ENCODE measurements around the gene TCF23. TPM values are rescaled to one million over a fixed set of nuclear protein-coding genes. Genes with fewer than 3 reads are reported as not detected.

TCF23 gene
- not detected in 2 replicates for total RNA-seq
- long read RNA-seq, result 0 reads

GRCh38 chr2:27148801-27149439 lies at the start of gene TCF23:
Gene TCF23, plus strand, starts transcription at chr2:27149004. Its CDS starts 130 bp downstream, at chr2:27149134.
- no peaks in the 10 kb centered on the region for H3K9me3 Mint-ChIP-seq
- no peak for DNase-seq (ENCODE audit: low read depth, low spot score)
- H3K27ac Mint-ChIP-seq (ENCODE audit: unreplicated experiment), result no peak within 1 kb of the TSS
- no peaks in the 10 kb centered on the region for H3K36me3 Mint-ChIP-seq (ENCODE audit: low read depth)
- TF ChIP-seq CTCF (conservative IDR thresholded peaks at IDR 0.05), result no peak
- H3K4me3 Mint-ChIP-seq, result no peak within 1 kb of the TSS
- no peaks in the 10 kb centered on the region for H3K4me1 Mint-ChIP-seq
- peaks cover 9% of the 10 kb centered on the region for H3K27me3 Mint-ChIP-seq (ENCODE audit: low read depth)

- no peak for TF ChIP-seq CTCF (conservative IDR thresholded peaks at IDR 0.05)
- H3K4me3 Mint-ChIP-seq, result no peak overlapping the region
- H3K36me3 Mint-ChIP-seq (ENCODE audit: low read depth), result no peaks in the 10 kb centered on the region
- H3K9me3 Mint-ChIP-seq, result no peaks in the 10 kb centered on the region
- no peaks in the 10 kb centered on the region for H3K27me3 Mint-ChIP-seq (ENCODE audit: low read depth)
- no peak for DNase-seq (ENCODE audit: low read depth, low spot score)
- no peak overlapping the region for H3K27ac Mint-ChIP-seq (ENCODE audit: unreplicated experiment)
- peaks cover 11% of the 10 kb centered on the region for H3K4me1 Mint-ChIP-seq
Measured at GRCh38 chr2:27099334-27099955, 49.4 kb upstream of the TCF23 start.

GRCh38 chr2:27100036-27100435 lies 48.8 kb upstream of the TCF23 start:
- no peak for DNase-seq (ENCODE audit: low read depth, low spot score)
- Mint-ChIP-seq H3K27ac (ENCODE audit: unreplicated experiment) (no peak overlapping the region), H3K27me3 (ENCODE audit: low read depth) (no peaks in the 10 kb centered on the region)

GRCh38 chr2:27102329-27102728 lies 46.5 kb upstream of the TCF23 start:
- Mint-ChIP-seq H3K4me3 (no peak overlapping the region), H3K36me3 (ENCODE audit: low read depth) (no peaks in the 10 kb centered on the region), H3K4me1 (no peaks in the 10 kb centered on the region), H3K9me3 (no peaks in the 10 kb centered on the region), H3K27ac (ENCODE audit: unreplicated experiment) (no peak overlapping the region), H3K27me3 (ENCODE audit: low read depth) (peaks cover 6% of the 10 kb centered on the region)
- TF ChIP-seq CTCF (conservative IDR thresholded peaks at IDR 0.05), result no peak
- no peak for DNase-seq (ENCODE audit: low read depth, low spot score)

More at GRCh38 chr2:27100036-27100435, 48.8 kb upstream of the TCF23 start:
- H3K36me3 Mint-ChIP-seq (ENCODE audit: low read depth), result no peaks in the 10 kb centered on the region
- H3K4me1 Mint-ChIP-seq, result peaks cover 11% of the 10 kb centered on the region
- H3K9me3 Mint-ChIP-seq, result no peaks in the 10 kb centered on the region
- H3K4me3 Mint-ChIP-seq, result no peak overlapping the region
- TF ChIP-seq CTCF (conservative IDR thresholded peaks at IDR 0.05), result no peak

GRCh38 chr2:27105981-27106380 lies 42.8 kb upstream of the TCF23 start:
- Mint-ChIP-seq H3K4me1 (no peaks in the 10 kb centered on the region), H3K27me3 (ENCODE audit: low read depth) (peaks cover 6% of the 10 kb centered on the region), H3K4me3 (no peak overlapping the region), H3K9me3 (no peaks in the 10 kb centered on the region), H3K27ac (ENCODE audit: unreplicated experiment) (no peak overlapping the region), H3K36me3 (ENCODE audit: low read depth) (no peaks in the 10 kb centered on the region)
- no peak for TF ChIP-seq CTCF (conservative IDR thresholded peaks at IDR 0.05)
- no peak for DNase-seq (ENCODE audit: low read depth, low spot score)

All from neural crest cell (in vitro differentiated cells).